HepG2 (cell line): Measurements from ENCODE around the gene ABCF1. TPM values are rescaled to one million over a fixed set of nuclear protein-coding genes. Genes with fewer than 3 reads are reported as not detected.
A peak's percentile ranks its signal among the peaks of the same experiment; 100 is the strongest.

Source experiments
- ATRX ChIP-seq: sonication (generic); formaldehyde crosslinking; IDR thresholded peaks from 2 replicates; pipeline ENCODE4 v1.4.0; 2020; ENCODE audit warnings: missing genetic modification reagents, borderline replicate concordance
- CERS6 ChIP-seq: sonication (generic); formaldehyde crosslinking; IDR thresholded peaks from 2 replicates; pipeline ENCODE4 v1.5.0; 2020; ENCODE audit warnings: missing genetic modification reagents
- JUND ChIP-seq: sonication (generic); formaldehyde crosslinking; IDR thresholded peaks from 2 replicates; pipeline ENCODE4 v1.8.0; 2022; ENCODE audit warnings: mild to moderate bottlenecking, missing genetic modification reagents
- MAFG ChIP-seq: sonication (generic); formaldehyde crosslinking; IDR thresholded peaks from 2 replicates; pipeline ENCODE4 v1.5.1; 2020; ENCODE audit warnings: mild to moderate bottlenecking, missing genetic modification reagents
- MED8 ChIP-seq: sonication (generic); formaldehyde crosslinking; IDR thresholded peaks from 2 replicates; pipeline ENCODE4 v1.8.1; 2023; ENCODE audit warnings: mild to moderate bottlenecking, missing genetic modification reagents; ENCODE audit not compliant: insufficient replicate concordance
- NFIC ChIP-seq: IDR thresholded peaks from 2 replicates; pipeline ENCODE4 v1.6.1; 2012; ENCODE audit warnings: mild to moderate bottlenecking, low read length, inconsistent platforms
- POLR2G ChIP-seq: fragments of 200-400 bp; formaldehyde crosslinking; IDR thresholded peaks from 2 replicates; pipeline ENCODE4 v1.6.1; 2018; ENCODE audit warnings: mild to moderate bottlenecking, low read depth, low read length, moderate library complexity
- RELA ChIP-seq: sonication (generic); formaldehyde crosslinking; IDR thresholded peaks from 2 replicates; pipeline ENCODE4 v1.4.0; 2020; ENCODE audit warnings: missing genetic modification reagents
- RXRA ChIP-seq: sonication (generic); formaldehyde crosslinking; IDR thresholded peaks from 2 replicates; pipeline ENCODE4 v1.5.1; 2020; ENCODE audit warnings: missing genetic modification reagents
- SAFB2 ChIP-seq: sonication (generic); formaldehyde crosslinking; IDR thresholded peaks from 2 replicates; pipeline ENCODE4 v1.5.1; 2020; ENCODE audit warnings: missing genetic modification reagents, low read depth, mild to moderate bottlenecking, borderline replicate concordance
- SALL1 ChIP-seq: sonication (generic); formaldehyde crosslinking; IDR thresholded peaks from 2 replicates; pipeline ENCODE4 v1.8.0; 2022; ENCODE audit warnings: mild to moderate bottlenecking, missing genetic modification reagents
- SP4 ChIP-seq: sonication (generic); formaldehyde crosslinking; IDR thresholded peaks from 2 replicates; pipeline ENCODE4 v1.8.1; 2023; ENCODE audit warnings: mild to moderate bottlenecking, missing genetic modification reagents
- ZBTB38 ChIP-seq: sonication (generic); formaldehyde crosslinking; IDR thresholded peaks from 2 replicates; pipeline ENCODE4 v1.5.1; 2020; ENCODE audit warnings: mild to moderate bottlenecking, missing genetic modification reagents
- ZBTB42 ChIP-seq: sonication (generic); formaldehyde crosslinking; IDR thresholded peaks from 2 replicates; pipeline ENCODE4 v1.5.0; 2020; ENCODE audit warnings: mild to moderate bottlenecking, missing genetic modification reagents
- ZNF318 ChIP-seq: sonication (generic); formaldehyde crosslinking; IDR thresholded peaks from 2 replicates; pipeline ENCODE4 v1.4.0; 2020; ENCODE audit warnings: mild to moderate bottlenecking, missing genetic modification reagents
- ZNF512 ChIP-seq: sonication (generic); formaldehyde crosslinking; IDR thresholded peaks from 2 replicates; pipeline ENCODE4 v1.4.0; 2020; ENCODE audit warnings: mild to moderate bottlenecking, missing genetic modification reagents
- ZNF629 ChIP-seq: sonication (generic); formaldehyde crosslinking; conservative IDR thresholded peaks from 2 replicates; pipeline ENCODE4 v1.5.0; 2020; ENCODE audit warnings: missing genetic modification reagents
- ZNF749 ChIP-seq: sonication (generic); formaldehyde crosslinking; IDR thresholded peaks from 2 replicates; pipeline ENCODE4 v1.8.0; 2022; ENCODE audit warnings: mild to moderate bottlenecking, missing genetic modification reagents, moderate library complexity, borderline replicate concordance
- polyA plus RNA-seq, 8 experiments: library from polyadenylated mRNA; depleted of rRNA in 3 of 8; stranded (reverse) in 7 of 8; unstranded in 1 of 8; fragments of >200 nt; fragmentation: Illumina TruSeq in 4 of 8; extraction: Trizol in 4 of 8; gene quantifications; 2 replicates each; pipeline versions ENCODE4 v1.2.1 to v1.2.3, GENCODE V29; 2011 to 2016; ENCODE audit warnings: low read depth in 4 of 8, missing spikeins in 1 of 8, mixed read lengths in 1 of 8; ENCODE audit not compliant: insufficient read depth in 1 of 8
- total RNA-seq, 5 experiments: library from RNA; depleted of rRNA; stranded (reverse); fragments of >200 nt; fragmentation: Illumina TruSeq; extraction: Trizol; gene quantifications; 2 replicates each; pipeline ENCODE4 v1.2.3, GENCODE V29; 2016; ENCODE audit warnings: low read depth in 1 of 5
- TF ChIP-seq, protein P1 (sequence below): sonication (generic); formaldehyde crosslinking; IDR thresholded peaks from 2 replicates; pipeline ENCODE4 v1.8.0; 2022; ENCODE audit warnings: low read depth, missing genetic modification reagents

ABCF1 gene
- total and polyA plus RNA-seq, 2 of the 13 experiments (the other 11 are each of a cell fraction or from before 2014, with no cell fraction given): 25.4 to 98.9 TPM

DNA sequence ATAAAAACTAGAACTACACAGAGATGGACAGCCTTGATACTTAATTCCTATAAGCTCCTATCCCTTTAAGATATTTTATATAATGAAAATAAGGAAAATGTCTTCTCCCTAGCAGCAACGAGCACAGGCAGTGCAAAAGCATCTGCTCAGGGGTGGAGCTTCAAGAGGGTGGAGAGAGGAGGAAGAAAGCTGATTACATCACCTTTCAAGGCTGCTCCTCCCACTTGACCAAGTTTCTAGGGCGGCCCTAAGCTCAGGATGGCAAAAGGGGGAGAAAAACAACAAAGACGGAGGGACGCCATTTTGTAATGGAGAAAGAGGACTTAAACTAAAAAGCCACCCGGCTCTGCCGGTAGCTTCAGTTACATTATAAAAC, 43.6 kb downstream of the ABCF1 start (continued):
- TF ChIP-seq ZNF512 (no peak), ZNF749 (CRISPR knock-in tag) (no peak), ZBTB42 (no peak), SAFB2 (CRISPR knock-in tag) (no peak; the same call in 1 of the 2 replicates), POLR2G (peak; percentile 92), MED8 (CRISPR knock-in tag) (no peak), ZNF629 (CRISPR knock-in tag) (no peak), RXRA (0 out of 2 replicates have a peak, but pooled peaks have one; percentile 25), RELA (no peak), MAFG (CRISPR knock-in tag) (no peak), NFIC (0 out of 2 replicates have a peak, but pooled peaks have one; percentile 10), SP4 (CRISPR knock-in tag) (peak; percentile 27), JUND (no peak), ZBTB38 (CRISPR knock-in tag) (no peak), ATRX (CRISPR knock-in tag) (no peak), ZNF318 (no peak), SALL1 (CRISPR knock-in tag) (peak; percentile 61), CERS6 (CRISPR knock-in tag) (no peak)
- TF ChIP-seq, protein P1, sequence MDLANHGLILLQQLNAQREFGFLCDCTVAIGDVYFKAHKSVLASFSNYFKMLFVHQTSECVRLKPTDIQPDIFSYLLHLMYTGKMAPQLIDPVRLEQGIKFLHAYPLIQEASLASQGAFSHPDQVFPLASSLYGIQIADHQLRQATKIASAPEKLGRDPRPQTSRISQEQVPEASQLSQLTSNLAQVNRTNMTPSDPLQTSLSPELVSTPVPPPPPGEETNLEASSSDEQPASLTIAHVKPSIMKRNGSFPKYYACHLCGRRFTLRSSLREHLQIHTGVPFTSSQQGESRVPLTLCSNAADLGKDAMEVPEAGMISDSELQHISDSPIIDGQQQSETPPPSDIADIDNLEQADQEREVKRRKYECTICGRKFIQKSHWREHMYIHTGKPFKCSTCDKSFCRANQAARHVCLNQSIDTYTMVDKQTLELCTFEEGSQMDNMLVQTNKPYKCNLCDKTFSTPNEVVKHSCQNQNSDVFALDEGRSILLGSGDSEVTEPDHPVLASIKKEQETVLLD: no peak
